CD4-positive, alpha-beta T cell (primary cell): ENCODE data around the gene PRAC1. TPM values are rescaled to one million over a fixed set of nuclear protein-coding genes. Genes with fewer than 3 reads are reported as not detected.

Experiments used
- ATAC-seq: fragments of 200-7000 bp; cut with Tn5 transposase; one replicate; pipeline ENCODE4 v1.10.0; 2022; ENCODE audit warnings: mild to moderate bottlenecking; ENCODE audit not compliant: poor library complexity
- CTCF ChIA-PET: fragments of 350-600 bp; sonication (Branson Sonifier 250); formaldehyde crosslinking; loops from one replicate; lab custom pipeline; 2021; ENCODE audit warnings: antibody characterized with exemption, inconsistent platforms; lab: Charles Lee
- POLR2A ChIA-PET: fragments of 350-600 bp; sonication (Branson Sonifier 250); formaldehyde crosslinking; loops from one replicate; lab custom pipeline; 2021; ENCODE audit warnings: antibody characterized with exemption, inconsistent platforms; lab: Charles Lee
- DNase-seq, 14 experiments: peaks; one replicate each; pipeline ENCODE4 v3.0.0-alpha.2; 2013 to 2020; ENCODE audit warnings: mixed read lengths in 2 of 14
- H3K27ac ChIP-seq, 2 donors: one replicate each; pipeline versions ENCODE4 v1.5.1 to v1.7.0; 2013; ENCODE audit warnings: low read length in 2 of 2, low read depth in 1 of 2, mild to moderate bottlenecking in 1 of 2
- H3K27me3 ChIP-seq, 2 experiments: 1 replicate in 1 of 2; 2 replicates in 1 of 2; pipeline versions ENCODE4 v1.6.1 to v1.7.0; 2013; ENCODE audit warnings: low read length in 2 of 2, control low read depth in 1 of 2, mild to moderate bottlenecking in 1 of 2, moderate library complexity in 1 of 2; ENCODE audit not compliant: insufficient read depth in 2 of 2, control insufficient read depth in 1 of 2
- H3K36me3 ChIP-seq: one replicate; pipeline ENCODE4 v1.6.1; 2013; ENCODE audit warnings: low read length, control low read depth; ENCODE audit not compliant: insufficient read depth
- H3K4me1 ChIP-seq: one replicate; pipeline ENCODE4 v1.6.1; 2013; ENCODE audit warnings: low read length, control low read depth; ENCODE audit not compliant: insufficient read depth
- H3K4me3 ChIP-seq: one replicate; pipeline ENCODE4 v1.5.1; 2013; ENCODE audit warnings: mild to moderate bottlenecking, low read length, moderate library complexity
- H3K9me3 ChIP-seq, 2 experiments: 1 replicate in 1 of 2; 2 replicates in 1 of 2; pipeline versions ENCODE4 v1.6.1 to v1.7.0; 2013; ENCODE audit warnings: low read length in 2 of 2, mild to moderate bottlenecking in 2 of 2, control low read depth in 1 of 2, moderate library complexity in 1 of 2; ENCODE audit not compliant: control insufficient read depth in 1 of 2, insufficient read depth in 1 of 2
- H3K27ac Mint-ChIP-seq: one replicate; pipeline ENCODE4 v1.8.0; 2020; ENCODE audit warnings: mixed read lengths
- H3K27me3 Mint-ChIP-seq: one replicate; pipeline ENCODE4 v1.8.0; 2021; ENCODE audit warnings: mixed read lengths
- H3K36me3 Mint-ChIP-seq: one replicate; pipeline ENCODE4 v1.8.0; 2021; ENCODE audit warnings: low read depth, mixed read lengths
- H3K4me1 Mint-ChIP-seq: one replicate; pipeline ENCODE4 v1.8.0; 2021; ENCODE audit warnings: low read depth, mixed read lengths
- H3K4me3 Mint-ChIP-seq: one replicate; pipeline ENCODE4 v1.8.0; 2020; ENCODE audit warnings: mild to moderate bottlenecking, mixed read lengths
- H3K9me3 Mint-ChIP-seq: one replicate; pipeline ENCODE4 v1.8.0; 2020; ENCODE audit warnings: mixed read lengths
- intact Hi-C, 2 experiments: fragments of 100-400 bp; cut with DNase I in 1 of 2; cut with micrococcal nuclease in 1 of 2; formaldehyde crosslinking; loops; one replicate each; pipeline versions ENCODE4 v1.15.1 to v1.9.0; 2023 to 2025; cut with DNase I, micrococcal nuclease
- total RNA-seq, 174 experiments: library from RNA in 2 of 174; stranded (reverse) in 2 of 174; gene quantifications; one replicate each; pipeline ENCODE4 v1.2.3 and lab custom pipeline; 2021 to 2026
- TF ChIP-seq, protein P1 (sequence below): fragments of 200-600 bp; IDR thresholded peaks from one replicate; pipeline ENCODE4 v1.8.0; 2022; ENCODE audit warnings: antibody characterized with exemption, mild to moderate bottlenecking

The PRAC1 gene
- total RNA-seq, 2 experiments from 2014 or later, result not detected

DNA sequence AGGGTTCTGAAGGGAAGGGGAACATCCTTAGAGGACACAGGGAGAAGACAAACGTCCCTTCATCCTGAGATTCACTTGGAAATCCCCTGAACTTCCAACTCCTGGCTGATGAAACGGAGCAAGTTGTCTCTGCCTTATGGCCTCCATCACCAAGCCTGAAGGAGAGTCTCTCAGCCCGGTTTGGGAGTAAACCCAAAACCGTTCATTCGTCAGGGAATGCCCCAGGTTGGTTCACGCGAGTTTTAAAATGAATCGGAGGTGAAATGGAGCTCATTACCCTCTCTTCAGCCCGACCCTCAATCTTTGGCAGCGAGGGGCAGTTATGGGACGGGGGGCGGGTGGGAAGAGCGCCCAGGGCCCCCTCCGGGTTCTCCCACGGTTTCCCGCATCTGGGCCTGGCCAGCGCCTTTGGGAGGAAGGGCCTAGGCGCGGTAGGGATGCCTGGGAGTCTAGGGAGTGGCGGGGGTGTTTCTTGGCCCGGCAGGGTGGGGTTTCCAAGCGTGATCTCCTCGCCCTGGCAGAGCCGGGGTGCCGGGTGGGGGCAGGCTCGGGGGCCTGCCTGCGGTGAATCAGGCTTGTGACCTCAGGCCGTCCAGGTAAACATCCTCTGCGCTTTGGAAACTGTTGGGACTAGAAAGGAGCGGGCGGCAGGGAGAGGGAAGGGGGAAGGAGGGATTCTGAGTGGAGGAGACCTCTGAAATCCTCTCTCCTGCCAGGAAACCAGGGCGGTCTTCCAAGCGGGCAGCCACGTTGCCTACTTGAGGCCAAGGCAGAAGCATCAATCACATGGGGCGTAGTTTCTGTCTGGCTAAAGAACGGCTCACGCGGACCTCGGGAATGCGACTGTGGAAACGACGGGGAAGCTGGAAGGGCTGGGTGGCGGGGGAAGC is 30.3 kb upstream of the PRAC1 start:
- H3K36me3 Mint-ChIP-seq, result no peaks in the 10 kb centered on the region
- H3K4me1 ChIP-seq, result peaks cover 30% of the 10 kb centered on the region
- no peak for ATAC-seq
- ChIA-PET POLR2A (no interaction called here), CTCF (no interaction called here)
- H3K4me3 Mint-ChIP-seq, result no peak overlapping the region
- peaks cover 88 to 98% of the 10 kb centered on the region in 2 experiments for H3K27me3 ChIP-seq
- no peak overlapping the region for H3K4me3 ChIP-seq
- H3K4me1 Mint-ChIP-seq, result peaks cover 28% of the 10 kb centered on the region
- no peak for DNase-seq
- no peaks in the 10 kb centered on the region for H3K36me3 ChIP-seq
- no peak overlapping the region for H3K27ac ChIP-seq
- H3K9me3 Mint-ChIP-seq, result no peaks in the 10 kb centered on the region
- H3K27me3 Mint-ChIP-seq, result peaks cover 95% of the 10 kb centered on the region
- H3K9me3 ChIP-seq, result peaks cover 8 to 33% of the 10 kb centered on the region in 2 experiments
- TF ChIP-seq, protein P1, sequence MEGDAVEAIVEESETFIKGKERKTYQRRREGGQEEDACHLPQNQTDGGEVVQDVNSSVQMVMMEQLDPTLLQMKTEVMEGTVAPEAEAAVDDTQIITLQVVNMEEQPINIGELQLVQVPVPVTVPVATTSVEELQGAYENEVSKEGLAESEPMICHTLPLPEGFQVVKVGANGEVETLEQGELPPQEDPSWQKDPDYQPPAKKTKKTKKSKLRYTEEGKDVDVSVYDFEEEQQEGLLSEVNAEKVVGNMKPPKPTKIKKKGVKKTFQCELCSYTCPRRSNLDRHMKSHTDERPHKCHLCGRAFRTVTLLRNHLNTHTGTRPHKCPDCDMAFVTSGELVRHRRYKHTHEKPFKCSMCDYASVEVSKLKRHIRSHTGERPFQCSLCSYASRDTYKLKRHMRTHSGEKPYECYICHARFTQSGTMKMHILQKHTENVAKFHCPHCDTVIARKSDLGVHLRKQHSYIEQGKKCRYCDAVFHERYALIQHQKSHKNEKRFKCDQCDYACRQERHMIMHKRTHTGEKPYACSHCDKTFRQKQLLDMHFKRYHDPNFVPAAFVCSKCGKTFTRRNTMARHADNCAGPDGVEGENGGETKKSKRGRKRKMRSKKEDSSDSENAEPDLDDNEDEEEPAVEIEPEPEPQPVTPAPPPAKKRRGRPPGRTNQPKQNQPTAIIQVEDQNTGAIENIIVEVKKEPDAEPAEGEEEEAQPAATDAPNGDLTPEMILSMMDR, result no peak
- intact Hi-C loops, result no loop called here
- no peak overlapping the region for H3K27ac Mint-ChIP-seq

- Mint-ChIP-seq H3K27me3 (peaks cover 95% of the 10 kb centered on the region), H3K9me3 (no peaks in the 10 kb centered on the region), H3K36me3 (no peaks in the 10 kb centered on the region), H3K4me3 (no peak overlapping the region), H3K27ac (no peak overlapping the region), H3K4me1 (peaks cover 30% of the 10 kb centered on the region)
- Histone ChIP-seq H3K27me3 (peaks cover 93 to 98% of the 10 kb centered on the region in 2 experiments), H3K4me1 (peaks cover 38% of the 10 kb centered on the region), H3K9me3 (peaks cover 8 to 38% of the 10 kb centered on the region in 2 experiments), H3K36me3 (no peaks in the 10 kb centered on the region), H3K27ac (no peak overlapping the region), H3K4me3 (no peak overlapping the region)
- DNase-seq (no peak), ATAC-seq (no peak)
- CTCF ChIA-PET, result interaction anchor here (1.5 kb wide), 1 partner anchor 73 kb away, joined by 6 read pairs; no protein-coding TSS in a partner anchor
- intact Hi-C loops, result no loop called here
- TF ChIP-seq, protein P1, result no peak
- POLR2A ChIA-PET, result interaction anchor here (0.7 to 1.0 kb wide), 2 partner anchors 9 to 34 kb away, joined by 3 to 4 read pairs; no protein-coding TSS in a partner anchor
Measured at GRCh38 chr17:48751733-48752398, 29.5 kb upstream of the PRAC1 start.

DNA sequence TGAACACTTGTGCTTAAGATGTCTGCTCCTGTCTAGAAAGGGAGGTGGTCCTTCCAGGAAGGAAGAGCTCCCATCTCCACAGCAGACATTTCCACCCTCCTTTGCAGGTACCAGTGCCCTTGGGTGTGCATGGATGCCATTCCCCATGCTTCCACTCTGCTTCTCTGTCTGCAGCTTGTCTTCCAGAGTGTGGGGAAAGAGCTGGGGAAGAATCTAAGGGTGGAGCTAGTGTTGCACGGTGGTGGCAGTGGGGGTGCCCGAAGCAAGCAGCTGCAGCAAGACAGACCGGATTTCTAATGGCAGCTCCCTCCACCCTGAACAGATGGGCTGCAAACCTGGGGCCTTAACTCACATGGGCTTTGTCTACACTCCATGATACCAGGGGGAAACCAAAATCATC is 28.9 kb upstream of the PRAC1 start:
- H3K4me3 ChIP-seq, result no peak overlapping the region
- Mint-ChIP-seq H3K36me3 (no peaks in the 10 kb centered on the region), H3K9me3 (no peaks in the 10 kb centered on the region), H3K4me3 (no peak overlapping the region), H3K27me3 (peaks cover 95% of the 10 kb centered on the region), H3K4me1 (peaks cover 35% of the 10 kb centered on the region), H3K27ac (no peak overlapping the region)
- ATAC-seq, result no peak
- no peak for DNase-seq
- TF ChIP-seq, protein P1, result no peak
- intact Hi-C loops, result no loop called here
- peaks cover 44% of the 10 kb centered on the region for H3K4me1 ChIP-seq
- H3K9me3 ChIP-seq, result peaks cover 8 to 38% of the 10 kb centered on the region in 2 experiments
- H3K27me3 ChIP-seq, result peaks cover 92 to 100% of the 10 kb centered on the region in 2 experiments
- H3K27ac ChIP-seq, result no peak overlapping the region
- H3K36me3 ChIP-seq, result no peaks in the 10 kb centered on the region
- POLR2A ChIA-PET, result interaction anchor here (0.7 to 1.0 kb wide), 2 partner anchors 8 to 33 kb away, joined by 3 to 4 read pairs; no protein-coding TSS in a partner anchor
- CTCF ChIA-PET, result interaction anchor here (0.7 to 1.5 kb wide), 4 partner anchors 27 to 133 kb away, joined by 3 to 6 read pairs (median 4); no protein-coding TSS in a partner anchor
